Calu3 (cell line): ENCODE measurements around the gene CLK2. TPM values are rescaled to one million over a fixed set of nuclear protein-coding genes. Genes with fewer than 3 reads are reported as not detected.
"Not testable (repeated sequence)": the region's sequence is repeated elsewhere in the genome, so short reads cannot be mapped to it uniquely, and the experiment has no call there.

Experiments
- BruUV-seq: library from RNA; stranded (reverse); fragments of 400-500 nt; replicated peaks from 2 replicates; lab custom pipeline; 2021; lab: Mats Ljungman, UMichigan
- CTCF ChIA-PET: fragments of 300-600 bp; sonication (Branson Sonifier 250); formaldehyde crosslinking; loops from one replicate; lab custom pipeline; 2022; ENCODE audit warnings: antibody characterized with exemption; lab: Charles Lee
- DNase-seq: peaks from one replicate; pipeline ENCODE4 v3.0.0; 2022
- H3K27ac Mint-ChIP-seq: one replicate; pipeline ENCODE4 v1.8.0; 2022; ENCODE audit warnings: mixed read lengths; ENCODE audit not compliant: unreplicated experiment
- H3K27me3 Mint-ChIP-seq: one replicate; pipeline ENCODE4 v1.8.0; 2022; ENCODE audit warnings: mixed read lengths; ENCODE audit not compliant: unreplicated experiment
- H3K36me3 Mint-ChIP-seq: one replicate; pipeline ENCODE4 v1.8.0; 2022; ENCODE audit warnings: mild to moderate bottlenecking, moderate library complexity, mixed read lengths; ENCODE audit not compliant: insufficient read depth, unreplicated experiment
- H3K4me1 Mint-ChIP-seq: one replicate; pipeline ENCODE4 v1.8.0; 2022; ENCODE audit warnings: mild to moderate bottlenecking, low read depth, mixed read lengths; ENCODE audit not compliant: unreplicated experiment
- H3K4me3 Mint-ChIP-seq: one replicate; pipeline ENCODE4 v1.8.0; 2022; ENCODE audit warnings: mild to moderate bottlenecking, low read depth, moderate library complexity, mixed read lengths; ENCODE audit not compliant: unreplicated experiment
- H3K9me3 Mint-ChIP-seq: one replicate; pipeline ENCODE4 v1.8.0; 2022; ENCODE audit warnings: low read depth, mixed read lengths; ENCODE audit not compliant: unreplicated experiment
- intact Hi-C: fragments of 100-400 bp; cut with micrococcal nuclease; formaldehyde crosslinking; loops from one replicate; pipeline ENCODE4 v1.10.0; 2022; ENCODE audit not compliant: unreplicated experiment
- total RNA-seq: library from RNA; stranded (reverse); gene quantifications from 2 replicates; pipeline ENCODE4 v1.2.3, GENCODE V29; 2022
- TF ChIP-seq, protein P1 (sequence below): fragments of 200-600 bp; IDR thresholded peaks from one replicate; pipeline ENCODE4 v1.8.0; 2022; ENCODE audit warnings: antibody characterized with exemption; ENCODE audit not compliant: unreplicated experiment

CLK2 gene
- total RNA-seq, 1 experiment from 2014 or later: 78.5 TPM

DNA sequence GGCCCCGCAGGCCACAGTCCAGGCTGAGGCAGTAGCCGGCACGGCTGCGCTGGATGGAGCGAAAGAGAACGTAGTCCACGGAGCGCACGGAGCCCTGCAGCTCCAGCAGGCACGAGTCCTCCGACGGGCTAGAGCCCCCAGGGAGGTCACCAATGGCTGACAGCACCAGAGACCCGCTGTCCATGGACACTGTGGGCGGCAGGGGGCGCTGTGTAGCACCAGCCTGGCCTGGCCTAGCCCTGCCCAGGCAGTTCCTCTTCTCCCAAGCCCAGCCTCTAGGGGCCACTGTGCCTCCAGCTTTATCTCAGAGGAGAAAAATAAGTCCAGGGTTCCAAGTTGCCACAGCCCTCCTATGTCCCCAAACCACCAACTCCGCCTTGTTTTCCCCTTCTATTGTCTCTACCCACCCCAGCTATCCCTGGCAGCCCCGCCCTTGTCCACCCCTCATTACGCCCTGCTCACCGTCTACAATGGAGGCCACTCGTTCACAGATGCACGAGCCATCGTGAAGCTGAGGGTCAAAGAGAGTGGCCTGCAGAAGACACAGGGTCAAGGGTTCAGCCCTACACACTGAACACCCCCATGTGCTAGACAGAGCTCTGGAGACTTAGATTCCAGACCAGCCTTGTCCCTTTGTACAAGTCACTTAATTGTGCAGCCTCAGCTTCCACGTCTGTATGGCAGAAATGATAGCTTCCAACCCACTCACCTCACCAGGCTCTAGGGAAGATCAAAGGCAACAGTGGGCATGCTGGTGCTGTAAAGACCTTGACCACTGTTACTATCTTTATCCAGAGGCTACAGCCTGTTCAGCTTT is 22.5 kb downstream of the CLK2 start:
- peaks cover 23% of the 10 kb centered on the region for H3K36me3 Mint-ChIP-seq
- TF ChIP-seq, protein P1, sequence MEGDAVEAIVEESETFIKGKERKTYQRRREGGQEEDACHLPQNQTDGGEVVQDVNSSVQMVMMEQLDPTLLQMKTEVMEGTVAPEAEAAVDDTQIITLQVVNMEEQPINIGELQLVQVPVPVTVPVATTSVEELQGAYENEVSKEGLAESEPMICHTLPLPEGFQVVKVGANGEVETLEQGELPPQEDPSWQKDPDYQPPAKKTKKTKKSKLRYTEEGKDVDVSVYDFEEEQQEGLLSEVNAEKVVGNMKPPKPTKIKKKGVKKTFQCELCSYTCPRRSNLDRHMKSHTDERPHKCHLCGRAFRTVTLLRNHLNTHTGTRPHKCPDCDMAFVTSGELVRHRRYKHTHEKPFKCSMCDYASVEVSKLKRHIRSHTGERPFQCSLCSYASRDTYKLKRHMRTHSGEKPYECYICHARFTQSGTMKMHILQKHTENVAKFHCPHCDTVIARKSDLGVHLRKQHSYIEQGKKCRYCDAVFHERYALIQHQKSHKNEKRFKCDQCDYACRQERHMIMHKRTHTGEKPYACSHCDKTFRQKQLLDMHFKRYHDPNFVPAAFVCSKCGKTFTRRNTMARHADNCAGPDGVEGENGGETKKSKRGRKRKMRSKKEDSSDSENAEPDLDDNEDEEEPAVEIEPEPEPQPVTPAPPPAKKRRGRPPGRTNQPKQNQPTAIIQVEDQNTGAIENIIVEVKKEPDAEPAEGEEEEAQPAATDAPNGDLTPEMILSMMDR: peak; percentile 98
- CTCF ChIA-PET: interaction anchor here (0.6 to 3.6 kb wide), 21 partner anchors 9 to 478 kb away, joined by 3 to 44 read pairs (median 4); partner anchors contain the start of genes CLK2, FDPS, HCN3 and SCAMP3
- no peak overlapping the region for H3K27ac Mint-ChIP-seq
- H3K4me3 Mint-ChIP-seq: no peak overlapping the region
- peaks cover 15% of the 10 kb centered on the region for H3K4me1 Mint-ChIP-seq
- H3K9me3 Mint-ChIP-seq: no peaks in the 10 kb centered on the region
- DNase-seq: peak; percentile 98
- intact Hi-C loops: loop anchor here (2.0 kb wide), 1 partner anchor 74 kb away; no protein-coding TSS in a partner anchor
- no TSS peak for BruUV-seq
- H3K27me3 Mint-ChIP-seq: no peaks in the 10 kb centered on the region

DNA sequence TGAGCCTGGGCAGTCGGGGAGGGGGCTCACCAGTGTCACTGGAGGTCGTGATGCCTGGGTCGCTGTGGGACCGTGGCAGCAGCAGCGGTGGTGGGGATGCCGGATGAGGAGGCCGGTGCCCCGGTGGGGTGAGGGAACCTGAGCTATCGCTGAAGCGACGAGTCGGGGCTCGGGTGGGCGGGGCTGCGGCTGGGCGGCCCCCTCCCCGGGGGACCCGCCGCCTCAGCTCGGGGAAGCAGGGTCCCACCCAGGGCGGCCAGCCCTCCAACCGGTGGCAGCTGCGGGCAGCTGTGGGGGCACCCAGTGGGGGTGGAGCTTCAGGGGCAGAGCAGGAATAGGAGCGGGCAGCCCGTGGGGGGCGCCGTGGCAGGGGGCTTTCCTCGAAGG is 23.1 kb downstream of the CLK2 start:
- H3K4me3 Mint-ChIP-seq: no peak overlapping the region
- CTCF ChIA-PET: interaction anchor here (0.7 to 3.6 kb wide), 15 partner anchors 9 to 479 kb away, joined by 3 to 44 read pairs (median 5); partner anchors contain the start of genes CLK2, FDPS, SCAMP3 and THBS3
- TF ChIP-seq, protein P1: no peak
- intact Hi-C loops: loop anchor here (2.0 kb wide), 1 partner anchor 75 kb away; no protein-coding TSS in a partner anchor
- no peak overlapping the region for H3K27ac Mint-ChIP-seq
- peaks cover 15% of the 10 kb centered on the region for H3K4me1 Mint-ChIP-seq
- DNase-seq: no peak
- peaks cover 18% of the 10 kb centered on the region for H3K36me3 Mint-ChIP-seq
- no peaks in the 10 kb centered on the region for H3K27me3 Mint-ChIP-seq
- no TSS peak for BruUV-seq
- no peaks in the 10 kb centered on the region for H3K9me3 Mint-ChIP-seq

DNA sequence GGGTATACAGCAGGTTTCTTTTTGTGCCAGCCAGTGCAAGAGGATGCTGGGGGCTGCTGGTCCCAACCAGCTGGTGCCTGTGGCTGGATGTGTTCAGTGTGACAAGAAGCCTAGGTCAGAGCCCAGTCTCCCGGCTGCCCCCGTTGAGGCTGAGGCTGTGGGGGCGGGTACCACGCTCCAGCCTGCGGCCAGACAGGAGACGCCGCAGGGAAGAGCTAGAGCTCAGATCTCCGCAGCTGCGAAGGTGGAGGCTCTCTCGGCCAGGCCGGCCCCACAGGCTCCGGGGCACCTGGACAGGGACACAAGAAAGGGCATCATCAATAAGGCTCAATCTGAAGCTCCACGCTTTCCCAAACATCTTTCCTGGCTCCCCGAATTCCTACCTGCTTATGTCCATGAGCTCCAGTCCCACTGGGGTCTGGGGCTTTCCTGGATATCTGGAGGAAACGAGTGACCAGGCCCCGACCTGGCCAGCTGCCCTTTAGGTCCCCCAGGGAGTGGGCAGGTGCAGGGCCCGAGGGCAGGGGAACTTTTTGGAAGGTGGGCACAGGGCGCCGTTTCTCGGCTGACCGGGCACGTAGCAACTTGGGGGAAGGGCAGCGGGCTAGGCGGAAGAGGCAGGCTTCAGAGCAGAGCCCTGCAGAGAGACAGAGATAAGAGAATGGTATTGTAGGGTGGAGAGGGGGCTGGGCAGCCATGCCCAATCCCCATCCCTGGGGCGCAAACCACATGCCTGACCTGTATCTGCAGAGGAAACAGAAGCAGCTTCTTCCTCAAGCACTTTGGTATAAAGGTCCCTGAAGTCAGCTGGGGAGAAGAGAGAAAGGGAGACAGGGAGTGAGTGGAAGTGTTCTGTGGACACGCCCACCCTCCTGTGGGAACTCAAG is 25.4 kb downstream of the CLK2 start:
- no peak overlapping the region for H3K27ac Mint-ChIP-seq
- intact Hi-C loops: no loop called here
- H3K4me1 Mint-ChIP-seq: peaks cover 9% of the 10 kb centered on the region
- H3K36me3 Mint-ChIP-seq: peaks cover 16% of the 10 kb centered on the region
- CTCF ChIA-PET: interaction anchor here (0.6 kb wide), 1 partner anchor 124 kb away, joined by 3 read pairs; no protein-coding TSS in a partner anchor
- H3K9me3 Mint-ChIP-seq: no peaks in the 10 kb centered on the region
- H3K27me3 Mint-ChIP-seq: no peaks in the 10 kb centered on the region
- no peak overlapping the region for H3K4me3 Mint-ChIP-seq
- DNase-seq: no peak
- TF ChIP-seq, protein P1: no peak
- BruUV-seq: no TSS peak

DNA sequence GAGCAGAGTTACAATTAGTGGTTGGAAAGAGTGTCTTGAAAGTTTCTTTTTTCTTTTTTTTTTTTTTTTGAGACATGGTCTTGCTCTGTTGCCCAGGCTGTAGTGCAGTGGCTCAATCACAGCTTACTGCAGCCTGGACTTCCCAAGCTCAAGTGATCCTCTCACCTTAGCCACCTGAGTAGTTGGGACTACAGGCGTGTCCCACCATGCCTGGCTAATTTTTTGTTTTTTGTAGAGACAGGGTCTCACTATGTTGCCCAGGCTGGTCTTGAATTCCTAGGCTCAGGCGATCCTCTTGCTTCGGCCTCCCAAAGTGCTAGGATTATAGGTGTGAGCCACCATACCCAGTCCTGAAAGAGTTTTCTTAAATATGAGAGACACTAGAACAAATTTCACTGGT is 26.5 kb downstream of the CLK2 start:
- H3K27ac Mint-ChIP-seq, H3K27me3 Mint-ChIP-seq, H3K4me3 Mint-ChIP-seq, DNase-seq, H3K4me1 Mint-ChIP-seq, H3K9me3 Mint-ChIP-seq, BruUV-seq, intact Hi-C loops: not testable (repeated sequence)
- CTCF ChIA-PET: interaction anchor here (0.6 kb wide), 1 partner anchor 412 kb away, joined by 3 read pairs; no protein-coding TSS in a partner anchor
- peaks cover 16% of the 10 kb centered on the region for H3K36me3 Mint-ChIP-seq
